PC-9 (cell line): Measurements from ENCODE around the gene EPB41L4A. TPM values are rescaled to one million over a fixed set of nuclear protein-coding genes. Genes with fewer than 3 reads are reported as not detected.

Source experiments
- BruUV-seq: library from RNA; stranded (reverse); fragments of 400-500 nt; replicated peaks from 2 replicates; lab custom pipeline; 2021; lab: Mats Ljungman, UMichigan
- CTCF ChIA-PET: fragments of 300-600 bp; sonication (Branson Sonifier 250); formaldehyde crosslinking; loops from one replicate; lab custom pipeline; 2022; ENCODE audit warnings: antibody characterized with exemption; lab: Charles Lee
- POLR2A ChIA-PET: fragments of 300-600 bp; sonication (Branson Sonifier 250); formaldehyde crosslinking; loops from one replicate; lab custom pipeline; 2022; ENCODE audit warnings: antibody characterized with exemption; ENCODE audit not compliant: unreplicated experiment; lab: Charles Lee
- DNase-seq, 2 experiments: peaks; one replicate each; pipeline versions ENCODE4 v3.0.0 to v3.0.0-alpha.2; 2015 to 2022; ENCODE audit warnings: mixed read lengths in 1 of 2
- H2AFZ ChIP-seq: fragments of 200-600 bp; sonication (generic); 2 replicates; pipeline ENCODE4 v1.8.1; 2017; ENCODE audit warnings: antibody characterized with exemption
- H3F3A ChIP-seq: fragments of 200-600 bp; sonication (generic); 2 replicates; pipeline ENCODE4 v1.8.1; 2017; ENCODE audit warnings: antibody characterized with exemption, mild to moderate bottlenecking, low read depth; ENCODE audit not compliant: insufficient read depth
- H3K27ac ChIP-seq: fragments of 200-600 bp; sonication (generic); 2 replicates; pipeline ENCODE4 v1.6.1; 2016; ENCODE audit warnings: mixed run types
- H3K27me3 ChIP-seq: fragments of 200-600 bp; sonication (generic); 2 replicates; pipeline ENCODE4 v1.6.1; 2016; ENCODE audit warnings: low read depth, mixed run types; ENCODE audit not compliant: insufficient read depth
- H3K36me3 ChIP-seq: fragments of 200-600 bp; sonication (generic); 2 replicates; pipeline ENCODE4 v1.6.1; 2016; ENCODE audit warnings: low read depth, mixed run types
- H3K4me1 ChIP-seq: fragments of 200-600 bp; sonication (generic); replicated peaks from 2 replicates; pipeline ENCODE4 v1.6.1; 2016; ENCODE audit warnings: mixed run types; ENCODE audit not compliant: insufficient read depth
- H3K4me2 ChIP-seq: fragments of 200-600 bp; sonication (generic); 2 replicates; pipeline ENCODE4 v1.6.1; 2017; ENCODE audit warnings: mixed run types
- H3K4me3 ChIP-seq: fragments of 200-600 bp; sonication (generic); 2 replicates; pipeline ENCODE4 v1.6.1; 2016; ENCODE audit warnings: mixed run types
- H3K79me2 ChIP-seq: fragments of 200-600 bp; sonication (generic); 2 replicates; pipeline ENCODE4 v1.6.1; 2017; ENCODE audit warnings: low read depth, mixed run types
- H3K9me2 ChIP-seq: fragments of 200-600 bp; sonication (generic); 2 replicates; pipeline ENCODE4 v1.8.1; 2017; ENCODE audit warnings: mild to moderate bottlenecking; ENCODE audit not compliant: insufficient read depth
- H3K9me3 ChIP-seq: fragments of 200-600 bp; sonication (generic); 2 replicates; pipeline ENCODE4 v1.8.1; 2016; ENCODE audit warnings: low read depth; ENCODE audit not compliant: insufficient read depth
- H4K20me1 ChIP-seq: fragments of 200-600 bp; sonication (generic); 2 replicates; pipeline ENCODE4 v1.8.1; 2017; ENCODE audit not compliant: insufficient read depth
- EZH2 ChIP-seq: fragments of 200-600 bp; sonication (generic); IDR thresholded peaks from 2 replicates; pipeline ENCODE4 v1.8.0; 2017; ENCODE audit warnings: antibody characterized with exemption, low read depth
- intact Hi-C: fragments of 100-400 bp; cut with micrococcal nuclease; formaldehyde crosslinking; loops from one replicate; pipeline ENCODE4 v1.10.0; 2022; ENCODE audit not compliant: unreplicated experiment
- total RNA-seq: library from RNA; stranded (reverse); gene quantifications from 2 replicates; pipeline ENCODE4 v1.2.3, GENCODE V29; 2021
- TF ChIP-seq, protein P1 (sequence below): fragments of 200-600 bp; sonication (generic); conservative IDR thresholded peaks from 2 replicates; pipeline ENCODE4 v1.6.1; 2017; ENCODE audit warnings: mixed run types, antibody characterized with exemption, mild to moderate bottlenecking, moderate library complexity

The EPB41L4A gene
- total RNA-seq, 1 experiment from 2014 or later = 9.4 TPM

- Histone ChIP-seq H3K27ac (no peak overlapping the region), H3K4me2 (no peak overlapping the region), H3K36me3 (no peaks in the 10 kb centered on the region), H3K4me1 (no peaks in the 10 kb centered on the region), H4K20me1 (no peaks in the 10 kb centered on the region; the same call in 1 of the 2 replicates), H3K27me3 (no peaks in the 10 kb centered on the region), H3K79me2 (no peaks in the 10 kb centered on the region), H3K9me3 (no peaks in the 10 kb centered on the region), H3K9me2 (no peaks in the 10 kb centered on the region), H3F3A (no peaks in the 10 kb centered on the region), H2AFZ (no peak overlapping the region), H3K4me3 (no peak overlapping the region)
- BruUV-seq = no TSS peak
- CTCF ChIA-PET = no interaction called here
- intact Hi-C loops = no loop called here
- POLR2A ChIA-PET = no interaction called here
- TF ChIP-seq EZH2 = no peak
- TF ChIP-seq, protein P1, sequence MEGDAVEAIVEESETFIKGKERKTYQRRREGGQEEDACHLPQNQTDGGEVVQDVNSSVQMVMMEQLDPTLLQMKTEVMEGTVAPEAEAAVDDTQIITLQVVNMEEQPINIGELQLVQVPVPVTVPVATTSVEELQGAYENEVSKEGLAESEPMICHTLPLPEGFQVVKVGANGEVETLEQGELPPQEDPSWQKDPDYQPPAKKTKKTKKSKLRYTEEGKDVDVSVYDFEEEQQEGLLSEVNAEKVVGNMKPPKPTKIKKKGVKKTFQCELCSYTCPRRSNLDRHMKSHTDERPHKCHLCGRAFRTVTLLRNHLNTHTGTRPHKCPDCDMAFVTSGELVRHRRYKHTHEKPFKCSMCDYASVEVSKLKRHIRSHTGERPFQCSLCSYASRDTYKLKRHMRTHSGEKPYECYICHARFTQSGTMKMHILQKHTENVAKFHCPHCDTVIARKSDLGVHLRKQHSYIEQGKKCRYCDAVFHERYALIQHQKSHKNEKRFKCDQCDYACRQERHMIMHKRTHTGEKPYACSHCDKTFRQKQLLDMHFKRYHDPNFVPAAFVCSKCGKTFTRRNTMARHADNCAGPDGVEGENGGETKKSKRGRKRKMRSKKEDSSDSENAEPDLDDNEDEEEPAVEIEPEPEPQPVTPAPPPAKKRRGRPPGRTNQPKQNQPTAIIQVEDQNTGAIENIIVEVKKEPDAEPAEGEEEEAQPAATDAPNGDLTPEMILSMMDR = no peak
- DNase-seq = no peak
These were observed 32.3 kb downstream of the EPB41L4A start for GRCh38 chr5:112386766-112387165.

- no peak overlapping the region for H3K4me2 ChIP-seq
These were observed 33.1 kb downstream of the EPB41L4A start for GRCh38 chr5:112385969-112386368.

DNA sequence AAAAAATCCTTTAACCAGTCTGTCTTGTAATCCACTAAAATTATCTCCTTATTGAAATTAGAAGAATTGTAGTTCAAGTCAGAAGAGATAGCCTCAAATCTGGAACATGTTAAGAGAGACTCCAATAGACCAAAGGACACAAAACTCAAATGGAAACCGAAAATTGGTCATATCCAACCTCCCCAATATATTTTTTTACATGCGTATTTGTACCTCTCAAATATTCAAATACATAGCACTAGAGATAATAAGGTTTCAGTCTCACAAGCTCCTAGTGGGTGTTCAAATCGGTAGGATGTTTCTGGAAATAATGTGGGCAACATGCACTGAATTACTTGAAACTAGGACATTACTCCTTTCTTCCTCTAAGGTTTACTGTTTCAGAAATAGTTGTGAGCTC is 33.5 kb downstream of the EPB41L4A start:
- Histone ChIP-seq H3K27ac (no peak overlapping the region), H3K79me2 (no peaks in the 10 kb centered on the region), H2AFZ (no peak overlapping the region), H3K9me3 (no peaks in the 10 kb centered on the region), H3F3A (no peaks in the 10 kb centered on the region), H3K36me3 (no peaks in the 10 kb centered on the region), H3K27me3 (no peaks in the 10 kb centered on the region), H3K9me2 (no peaks in the 10 kb centered on the region), H3K4me1 (no peaks in the 10 kb centered on the region), H3K4me2 (no peak overlapping the region), H4K20me1 (no peaks in the 10 kb centered on the region; the same call in 1 of the 2 replicates), H3K4me3 (no peak overlapping the region)
- DNase-seq = no peak
- ChIA-PET CTCF (no interaction called here), POLR2A (interaction anchor here (0.5 kb wide), 1 partner anchor 1292 kb away, joined by 8 read pairs; no protein-coding TSS in a partner anchor)
- TF ChIP-seq EZH2 = no peak
- TF ChIP-seq, protein P1 = no peak
- BruUV-seq = no TSS peak
- intact Hi-C loops = no loop called here

More at GRCh38 chr5:112385969-112386368, 33.1 kb downstream of the EPB41L4A start:
- CTCF ChIA-PET = no interaction called here
- Histone ChIP-seq H2AFZ (no peak overlapping the region), H3K9me3 (no peaks in the 10 kb centered on the region), H3K79me2 (no peaks in the 10 kb centered on the region), H3K27ac (no peak overlapping the region), H3K36me3 (no peaks in the 10 kb centered on the region), H3K4me3 (no peak overlapping the region), H3K27me3 (no peaks in the 10 kb centered on the region), H3K4me1 (no peaks in the 10 kb centered on the region), H3K9me2 (no peaks in the 10 kb centered on the region), H4K20me1 (no peaks in the 10 kb centered on the region; the same call in 1 of the 2 replicates), H3F3A (no peaks in the 10 kb centered on the region)
- intact Hi-C loops = no loop called here
- BruUV-seq = no TSS peak
- TF ChIP-seq, protein P1 = no peak
- no peak for TF ChIP-seq EZH2
- no peak for DNase-seq
- POLR2A ChIA-PET = no interaction called here
